Gastroesophageal sphincter (tissue), 3 donors: ENCODE results near the gene SEL1L.

Experiments
- EP300 ChIP-seq: sonication (generic); formaldehyde crosslinking; IDR thresholded peaks from one replicate; pipeline ENCODE4 v1.6.1; 2017; ENCODE audit warnings: antibody characterized with exemption, mild to moderate bottlenecking
- POLR2A ChIP-seq, 2 donors: fragments of 450-650 bp; IDR thresholded peaks; one replicate each; pipeline ENCODE4 v1.6.1; 2017; ENCODE audit warnings: antibody characterized with exemption in 2 of 2, mild to moderate bottlenecking in 2 of 2, moderate library complexity in 1 of 2
- TF ChIP-seq, protein P1 (sequence below), 4 experiments: fragments of 200-600 bp in 2 of 4; fragments of 450-650 bp in 2 of 4; sonication (generic) in 1 of 4; IDR thresholded peaks; one replicate each; pipeline ENCODE4 v1.5.1; 2017 to 2019; ENCODE audit warnings: antibody characterized with exemption in 4 of 4, mild to moderate bottlenecking in 2 of 4, moderate library complexity in 2 of 4

GRCh38 chr14:81582420-81582819 is 48.8 kb upstream of the SEL1L start:
- TF ChIP-seq, protein P1, sequence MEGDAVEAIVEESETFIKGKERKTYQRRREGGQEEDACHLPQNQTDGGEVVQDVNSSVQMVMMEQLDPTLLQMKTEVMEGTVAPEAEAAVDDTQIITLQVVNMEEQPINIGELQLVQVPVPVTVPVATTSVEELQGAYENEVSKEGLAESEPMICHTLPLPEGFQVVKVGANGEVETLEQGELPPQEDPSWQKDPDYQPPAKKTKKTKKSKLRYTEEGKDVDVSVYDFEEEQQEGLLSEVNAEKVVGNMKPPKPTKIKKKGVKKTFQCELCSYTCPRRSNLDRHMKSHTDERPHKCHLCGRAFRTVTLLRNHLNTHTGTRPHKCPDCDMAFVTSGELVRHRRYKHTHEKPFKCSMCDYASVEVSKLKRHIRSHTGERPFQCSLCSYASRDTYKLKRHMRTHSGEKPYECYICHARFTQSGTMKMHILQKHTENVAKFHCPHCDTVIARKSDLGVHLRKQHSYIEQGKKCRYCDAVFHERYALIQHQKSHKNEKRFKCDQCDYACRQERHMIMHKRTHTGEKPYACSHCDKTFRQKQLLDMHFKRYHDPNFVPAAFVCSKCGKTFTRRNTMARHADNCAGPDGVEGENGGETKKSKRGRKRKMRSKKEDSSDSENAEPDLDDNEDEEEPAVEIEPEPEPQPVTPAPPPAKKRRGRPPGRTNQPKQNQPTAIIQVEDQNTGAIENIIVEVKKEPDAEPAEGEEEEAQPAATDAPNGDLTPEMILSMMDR (IDR thresholded peaks at IDR 0.05) = no peak
- TF ChIP-seq POLR2A (IDR thresholded peaks at IDR 0.05) (no peak), EP300 (no peak)
